Activated naive CD4-positive, alpha-beta T cell (primary cell): ENCODE data around the gene AMN.

Experiments
- DNase-seq, 4 experiments: peaks; one replicate each; lab custom pipeline; 2025; lab: John Stamatoyannopoulos, UW

AMN gene

DNA sequence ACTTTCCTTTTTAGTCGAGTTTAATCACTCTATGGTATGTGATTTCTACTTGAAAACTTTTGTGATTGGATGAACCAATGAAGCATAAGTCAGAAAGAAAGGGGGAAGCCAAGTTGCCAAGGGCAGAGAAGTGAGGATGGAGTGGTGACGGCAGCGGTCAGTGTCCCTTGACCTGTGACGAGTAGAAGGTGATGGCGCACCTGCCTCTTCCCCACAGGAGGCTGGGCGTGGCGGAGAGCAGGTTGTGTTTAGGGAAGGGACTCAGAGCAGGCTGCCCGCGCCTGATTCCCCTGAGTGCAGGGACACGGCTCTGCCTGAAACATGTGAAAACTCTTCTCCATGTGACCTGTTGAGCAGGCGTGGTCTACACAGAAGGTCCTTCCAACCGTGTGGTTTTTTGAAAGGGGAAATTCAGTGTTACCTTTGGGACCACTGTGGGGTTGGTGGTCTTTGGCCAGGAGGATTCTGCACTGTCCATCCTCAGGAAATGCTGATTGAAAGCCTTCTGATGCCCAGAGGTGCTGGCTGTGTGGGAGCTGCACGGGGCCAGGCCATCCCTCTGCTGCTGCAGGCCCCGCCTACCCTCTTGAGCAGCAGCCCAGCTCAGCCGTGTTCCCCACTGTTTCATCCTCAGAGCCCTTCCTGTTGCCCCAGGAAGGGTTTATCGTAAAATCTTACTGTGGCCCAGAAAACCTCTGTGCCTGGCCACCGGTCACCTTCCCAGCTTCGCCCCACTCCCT lies 23.5 kb upstream of the AMN start:
- DNase-seq: no peak

DNA sequence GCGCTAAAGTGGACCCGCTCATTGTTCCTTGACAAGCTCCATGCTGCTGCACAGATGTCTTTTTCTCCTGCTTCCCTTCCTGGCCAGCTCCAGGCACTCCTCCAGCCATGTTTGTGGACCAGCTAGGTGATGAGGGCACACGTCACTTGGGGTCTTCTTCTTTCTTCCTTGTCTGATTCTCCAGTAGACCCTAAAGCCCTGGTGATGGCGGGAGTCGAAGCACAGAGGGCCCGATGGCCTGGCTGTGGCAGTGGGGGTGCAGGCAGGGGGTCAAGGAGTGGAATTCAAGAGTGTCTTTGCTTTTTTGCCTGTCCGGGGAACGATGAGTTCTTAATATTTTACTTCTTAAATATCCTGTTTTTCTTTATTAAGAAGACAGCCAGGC lies 23.0 kb upstream of the AMN start:
- no peak for DNase-seq

DNA sequence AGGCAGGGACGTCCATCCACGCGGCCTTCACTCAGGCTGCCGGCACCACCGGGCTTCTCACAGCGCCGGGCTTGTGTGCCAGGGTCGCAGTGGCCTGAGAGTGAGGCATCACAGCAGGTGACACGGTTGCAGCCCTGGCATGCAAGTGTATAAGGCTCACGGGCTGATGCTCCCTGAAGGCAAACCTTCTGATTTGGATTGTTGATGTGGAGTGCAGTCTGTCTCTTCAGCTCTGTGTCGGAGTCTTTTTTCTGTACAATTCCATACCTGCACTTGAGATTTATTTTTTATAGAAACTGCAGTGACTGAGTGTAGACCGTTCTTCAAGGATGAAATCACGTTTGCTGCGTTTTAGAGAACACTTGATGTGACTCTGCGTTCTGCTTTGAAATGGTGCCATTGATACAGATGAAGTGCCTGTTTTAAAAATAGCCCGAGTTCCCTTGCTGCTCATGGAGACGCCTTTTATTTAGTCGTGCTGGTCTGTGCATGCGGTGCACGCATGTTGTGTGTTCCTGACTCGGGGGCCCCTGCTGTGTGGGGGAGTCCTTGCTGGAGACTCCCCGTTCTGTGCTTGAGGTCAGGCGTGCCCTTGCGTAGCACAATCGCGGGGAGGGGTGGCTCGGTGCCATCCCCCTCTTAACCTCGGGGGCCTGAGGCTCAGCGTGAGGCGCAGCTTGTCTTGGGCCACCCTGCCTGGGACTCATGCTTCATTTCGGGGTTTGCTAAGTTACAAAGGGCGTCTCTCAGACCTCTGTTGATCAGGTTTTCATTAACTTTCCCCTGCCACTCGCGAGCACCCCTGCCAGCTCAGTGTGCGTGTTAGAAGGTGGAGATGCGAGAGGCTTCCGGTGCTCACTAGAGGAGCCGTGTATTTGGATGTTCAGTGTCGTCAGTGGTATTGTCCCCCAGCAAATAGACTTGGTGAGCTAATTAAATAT lies 21.6 kb upstream of the AMN start:
- DNase-seq: no peak

DNA sequence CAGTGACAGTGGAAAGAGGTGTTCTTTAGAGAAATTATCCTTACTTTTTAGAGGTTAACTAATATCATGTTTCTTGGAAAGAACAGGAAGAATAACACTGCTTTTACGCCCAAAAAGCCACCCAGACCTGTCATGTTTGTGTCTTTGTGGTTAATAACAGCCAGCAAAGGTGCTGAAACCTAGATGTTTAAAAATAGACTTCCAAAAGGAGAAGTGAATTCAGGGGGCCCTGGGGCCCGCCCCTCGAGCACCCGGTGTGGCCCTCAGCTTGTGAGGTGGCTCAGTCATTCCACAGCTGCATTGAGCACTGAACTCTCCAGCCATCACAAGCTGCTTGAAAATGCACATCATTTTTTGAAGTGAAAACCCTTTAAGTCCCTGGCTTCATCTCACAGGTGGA lies 20.8 kb upstream of the AMN start:
- no peak for DNase-seq

DNA sequence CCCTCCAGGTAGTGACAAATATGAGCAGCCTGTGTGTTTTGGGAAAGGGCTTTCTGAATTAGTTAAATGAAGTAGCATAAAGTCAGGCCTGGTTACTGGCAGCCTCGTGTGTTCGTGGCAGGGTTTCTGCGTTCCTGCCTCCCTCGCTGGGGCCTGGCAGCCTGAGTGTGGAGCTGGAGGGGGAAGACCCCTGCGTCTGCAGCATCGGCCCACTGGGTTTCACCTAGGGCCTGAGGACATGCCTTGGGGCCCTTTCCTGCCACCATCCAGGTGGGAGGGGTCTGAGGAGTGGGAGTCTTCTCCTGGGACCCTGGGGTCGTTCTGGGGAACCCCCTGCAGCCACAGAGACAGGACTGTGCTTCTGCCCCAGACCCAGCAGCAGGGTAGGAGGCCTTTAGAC lies 20.4 kb upstream of the AMN start:
- DNase-seq: no peak

DNA sequence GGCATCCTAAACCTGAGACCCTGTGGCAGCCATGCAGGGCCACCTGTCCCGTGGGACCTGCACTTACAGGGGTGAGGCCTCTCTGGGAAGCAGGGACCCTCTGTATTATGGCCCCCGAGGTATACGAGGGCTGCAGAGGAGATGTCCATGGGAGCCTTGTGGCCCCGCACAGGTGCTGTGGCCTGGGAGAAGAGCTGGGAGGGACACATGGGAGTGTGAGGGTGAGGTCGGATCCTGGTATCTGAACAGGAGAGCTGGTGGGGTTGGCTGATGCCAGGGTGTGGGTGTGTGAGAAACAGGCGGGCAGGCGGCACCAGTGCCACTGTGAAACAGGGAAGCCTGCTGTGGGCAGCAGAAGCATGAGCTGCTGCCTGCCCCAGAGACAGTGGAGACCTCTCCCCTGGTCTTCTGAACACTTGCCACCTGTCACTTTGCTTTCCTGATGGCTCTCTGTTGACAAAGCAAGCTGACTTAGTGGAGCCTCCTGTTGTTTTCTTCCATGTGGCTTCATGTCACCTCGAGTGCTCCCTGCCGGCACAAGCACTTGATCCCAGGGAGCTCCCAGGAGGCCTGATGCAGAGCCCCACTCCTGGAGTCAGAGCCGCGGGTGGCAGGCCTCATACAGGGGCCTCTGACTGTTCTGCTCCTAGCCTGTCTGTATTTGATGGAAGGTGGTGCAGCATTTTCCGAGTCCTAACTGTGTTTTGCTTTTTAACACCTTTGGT lies 19.8 kb upstream of the AMN start:
- no peak for DNase-seq

DNA sequence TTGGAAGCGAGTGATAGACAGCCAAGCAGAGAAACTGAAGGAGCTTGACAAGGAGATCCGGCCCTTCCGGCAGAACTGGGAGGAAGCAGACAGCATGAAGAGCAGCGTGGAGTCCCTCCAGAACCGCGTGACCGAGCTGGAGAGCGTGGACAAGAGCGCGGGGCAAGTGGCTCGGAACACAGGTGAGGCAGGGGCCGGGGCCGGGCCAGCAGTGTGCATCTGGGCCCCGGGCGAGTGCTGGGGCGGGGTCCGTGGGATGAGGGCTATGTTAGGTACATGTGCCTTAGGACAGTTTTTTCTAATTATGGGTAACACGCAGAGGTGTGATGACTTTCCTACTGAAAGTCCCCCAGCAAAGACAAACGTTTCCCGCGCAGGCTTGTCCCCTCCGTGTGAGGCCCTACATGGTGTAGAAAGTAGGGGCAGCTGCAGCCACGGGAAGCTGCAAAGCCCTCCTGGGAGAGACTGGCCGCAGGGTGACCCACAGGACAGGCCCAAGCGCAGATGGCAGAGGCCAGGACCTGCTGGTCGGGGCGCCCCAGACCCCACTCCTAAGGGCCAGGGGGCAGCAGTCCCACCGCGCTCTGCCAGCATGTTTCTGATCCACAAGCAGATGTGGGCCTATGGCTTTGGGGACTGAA lies 19.1 kb upstream of the AMN start:
- DNase-seq: no peak

DNA sequence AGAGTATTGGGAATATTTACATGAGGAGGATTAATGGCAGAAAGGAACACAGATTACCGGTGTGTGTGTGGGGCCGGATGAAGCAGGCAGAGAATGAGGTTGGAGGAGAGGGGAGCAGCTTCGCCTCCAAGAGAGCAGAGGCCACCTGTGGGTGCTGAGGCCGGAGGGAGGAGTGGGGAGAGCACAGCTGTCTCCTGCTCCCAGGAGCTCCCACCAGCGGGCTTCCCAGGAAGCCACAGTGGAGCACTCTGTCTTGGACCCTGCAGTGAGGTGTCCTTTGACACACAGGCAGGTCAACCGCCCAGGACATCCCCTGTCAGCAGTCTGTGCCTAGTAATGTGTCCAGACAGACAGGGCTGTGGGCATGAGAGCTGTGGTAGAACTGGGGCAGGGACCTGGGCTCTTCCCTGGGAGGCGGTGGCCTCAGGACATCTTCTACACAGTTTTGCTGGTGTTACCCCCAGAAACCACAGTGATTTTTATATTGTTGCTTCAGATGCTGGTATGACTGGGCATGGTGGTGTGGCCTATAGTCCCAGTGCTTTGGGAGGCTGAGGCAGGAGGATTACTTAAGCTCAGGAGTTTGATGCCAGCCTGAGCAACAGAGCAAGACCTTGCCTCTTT lies 18.5 kb upstream of the AMN start:
- DNase-seq: no peak

DNA sequence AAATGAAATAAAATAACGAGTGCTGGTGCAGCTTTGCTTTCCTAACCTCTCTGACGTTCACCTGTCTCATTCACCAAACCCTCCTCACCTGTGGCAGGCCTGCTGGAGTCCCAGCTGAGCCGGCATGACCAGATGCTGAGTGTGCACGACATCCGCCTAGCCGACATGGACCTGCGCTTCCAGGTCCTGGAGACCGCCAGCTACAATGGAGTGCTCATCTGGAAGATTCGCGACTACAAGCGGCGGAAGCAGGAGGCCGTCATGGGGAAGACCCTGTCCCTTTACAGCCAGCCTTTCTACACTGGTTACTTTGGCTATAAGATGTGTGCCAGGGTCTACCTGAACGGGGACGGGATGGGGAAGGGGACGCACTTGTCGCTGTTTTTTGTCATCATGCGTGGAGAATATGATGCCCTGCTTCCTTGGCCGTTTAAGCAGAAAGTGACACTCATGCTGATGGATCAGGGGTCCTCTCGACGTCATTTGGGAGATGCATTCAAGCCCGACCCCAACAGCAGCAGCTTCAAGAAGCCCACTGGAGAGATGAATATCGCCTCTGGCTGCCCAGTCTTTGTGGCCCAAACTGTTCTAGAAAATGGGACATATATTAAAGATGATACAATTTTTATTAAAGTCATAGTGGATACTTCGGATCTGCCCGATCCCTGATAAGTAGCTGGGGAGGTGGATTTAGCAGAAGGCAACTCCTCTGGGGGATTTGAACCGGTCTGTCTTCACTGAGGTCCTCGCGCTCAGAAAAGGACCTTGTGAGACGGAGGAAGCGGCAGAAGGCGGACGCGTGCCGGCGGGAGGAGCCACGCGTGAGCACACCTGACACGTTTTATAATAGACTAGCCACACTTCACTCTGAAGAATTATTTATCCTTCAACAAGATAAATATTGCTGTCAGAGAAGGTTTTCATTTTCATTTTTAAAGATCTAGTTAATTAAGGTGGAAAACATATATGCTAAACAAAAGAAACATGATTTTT lies 17.1 kb upstream of the AMN start:
- no peak for DNase-seq

DNA sequence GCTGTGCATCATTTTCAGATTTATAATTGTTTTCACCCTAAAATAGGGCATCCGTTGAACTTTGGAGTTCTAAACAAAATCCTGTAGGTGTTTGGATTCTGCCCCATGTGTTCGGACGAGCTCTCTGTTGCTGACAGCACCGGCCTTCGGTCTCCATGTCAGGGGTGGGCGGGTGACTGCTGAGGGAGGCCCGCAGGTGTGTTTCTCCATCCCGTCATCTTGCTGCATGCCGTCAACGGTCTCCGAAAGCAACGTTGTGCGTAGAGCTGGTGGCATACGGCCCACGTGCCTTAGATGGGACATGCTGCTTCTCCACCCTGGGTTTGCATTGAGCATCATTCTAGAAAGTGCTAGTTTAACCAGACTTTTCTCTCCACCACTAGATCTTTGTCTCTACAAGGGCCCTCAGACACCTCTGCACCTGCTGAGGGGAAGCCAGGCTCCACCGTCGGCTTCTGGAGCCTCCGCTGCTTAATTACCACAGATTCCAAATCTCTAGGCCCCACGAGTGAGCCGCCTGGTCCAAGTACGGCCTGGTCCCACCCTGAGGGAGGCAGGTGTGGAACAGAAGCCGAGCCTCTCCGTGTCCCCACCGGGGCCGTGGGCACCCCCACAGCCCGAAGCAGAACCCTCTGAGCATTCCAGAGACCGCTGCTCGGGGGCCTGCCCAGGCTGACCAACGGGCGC lies 15.7 kb upstream of the AMN start:
- no peak for DNase-seq

DNA sequence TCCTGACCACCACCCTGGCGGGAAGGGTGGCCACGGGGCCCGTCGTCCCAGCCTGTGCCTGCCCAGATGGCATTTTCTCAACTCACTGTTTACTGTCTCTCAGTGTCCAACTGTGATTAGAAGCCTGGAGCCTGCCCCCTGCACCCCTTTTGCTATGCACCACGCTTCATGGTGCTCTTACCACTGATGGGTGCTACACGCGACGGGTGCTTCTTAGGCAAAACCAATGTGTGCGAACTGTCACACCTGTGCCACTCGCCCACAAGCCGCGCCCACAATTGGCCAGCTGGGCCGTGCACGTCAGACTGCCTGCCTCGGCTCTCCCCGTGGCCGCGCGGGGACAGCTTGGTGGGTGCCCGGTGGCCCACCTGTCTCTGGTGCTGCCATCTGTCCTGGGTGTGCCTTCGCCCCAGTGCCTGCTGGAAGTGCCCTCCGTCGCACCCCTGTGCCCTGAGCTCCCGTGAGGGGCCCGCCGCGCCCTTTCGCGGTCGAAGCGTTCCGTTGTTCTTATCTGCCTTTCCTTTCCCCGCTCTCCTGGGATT lies 15.1 kb upstream of the AMN start:
- DNase-seq: no peak

DNA sequence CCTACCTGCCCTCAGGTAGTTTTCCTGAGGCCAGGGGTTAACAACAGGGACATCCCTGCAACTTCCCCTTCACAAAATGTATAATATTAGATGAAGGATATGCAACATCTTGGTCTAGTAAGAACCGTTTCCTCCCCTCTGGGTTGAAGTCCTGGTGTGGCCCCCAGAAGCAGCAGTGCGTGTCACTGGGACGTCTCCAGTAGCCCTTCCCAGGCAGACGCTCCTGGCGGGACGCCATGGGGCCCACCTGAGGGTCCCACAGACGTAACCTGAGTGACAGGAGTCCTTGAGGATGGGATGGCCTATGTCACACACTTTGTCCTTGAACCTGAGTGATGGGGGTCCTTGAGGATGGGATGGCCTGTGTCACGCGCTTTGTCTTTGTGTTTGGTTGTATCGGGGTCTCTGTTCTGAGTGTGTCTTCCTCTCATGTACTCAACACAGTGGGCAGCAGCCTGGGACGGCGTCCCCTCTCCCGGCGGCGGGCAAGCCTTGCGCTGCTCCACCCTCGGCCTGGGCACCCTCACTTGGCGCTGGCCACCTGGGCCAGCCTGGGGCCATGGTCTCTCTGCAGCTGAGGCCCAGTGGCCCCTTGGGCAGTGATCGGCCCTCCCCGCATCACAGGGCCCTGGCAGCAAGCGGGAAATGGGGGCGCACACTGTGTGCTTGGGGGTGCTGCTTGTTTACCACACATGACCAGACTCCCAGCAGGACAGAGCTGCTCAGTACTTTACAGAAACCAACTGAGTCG lies 14.3 kb upstream of the AMN start:
- DNase-seq: no peak

DNA sequence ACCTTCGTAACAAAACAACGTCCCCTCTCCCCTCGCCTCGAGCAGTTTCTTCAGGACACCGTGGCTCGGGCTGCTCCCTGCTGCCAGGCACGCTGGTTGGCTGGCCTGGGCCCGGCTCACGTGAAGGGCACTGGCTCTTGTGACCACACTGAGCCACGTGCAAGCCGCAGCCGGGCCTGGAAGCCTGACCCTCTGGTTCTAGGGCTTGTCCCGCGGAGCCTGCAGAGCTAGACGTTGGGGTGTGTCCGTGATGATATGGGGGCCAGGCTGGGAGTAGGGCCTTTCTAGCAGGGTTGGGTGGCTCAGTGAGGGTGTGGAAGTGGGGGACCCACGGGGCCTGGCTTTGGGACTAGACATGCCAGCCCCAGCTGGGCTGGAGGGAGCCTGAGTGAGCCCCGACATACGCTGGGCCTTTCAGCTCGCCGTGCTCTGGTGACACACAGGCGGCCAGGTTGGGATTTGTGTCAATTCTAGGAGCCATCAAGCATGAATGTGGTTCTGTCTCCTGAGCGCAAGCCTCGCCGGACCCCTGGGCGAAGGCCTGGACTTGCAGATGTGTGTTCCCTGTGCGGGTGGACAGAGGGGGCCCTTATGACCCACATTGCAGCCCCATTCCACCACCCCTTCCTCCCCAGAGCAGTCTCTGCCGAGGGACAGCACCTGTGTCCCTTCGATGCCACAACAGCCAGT lies 13.6 kb upstream of the AMN start:
- DNase-seq: no peak

DNA sequence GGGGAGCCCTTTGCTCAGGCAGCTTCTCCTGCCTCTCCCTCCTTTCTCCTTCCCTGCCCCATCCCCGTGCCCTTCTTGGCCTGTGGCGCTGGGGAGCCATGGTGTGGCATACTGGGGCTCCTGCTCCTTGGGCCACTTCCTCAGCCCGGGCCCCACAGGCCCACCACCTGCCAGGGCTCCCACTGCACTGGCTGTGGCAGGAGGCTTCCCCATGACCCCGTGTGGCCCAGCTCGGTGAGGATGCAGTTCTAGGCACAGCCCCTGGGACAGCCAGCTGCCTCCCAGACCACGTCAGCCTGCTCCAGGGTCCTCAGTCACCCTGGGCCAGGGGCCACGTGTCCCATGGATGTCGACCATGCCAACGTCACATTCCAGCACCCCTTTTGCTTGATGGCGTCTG lies 13.0 kb upstream of the AMN start:
- no peak for DNase-seq

DNA sequence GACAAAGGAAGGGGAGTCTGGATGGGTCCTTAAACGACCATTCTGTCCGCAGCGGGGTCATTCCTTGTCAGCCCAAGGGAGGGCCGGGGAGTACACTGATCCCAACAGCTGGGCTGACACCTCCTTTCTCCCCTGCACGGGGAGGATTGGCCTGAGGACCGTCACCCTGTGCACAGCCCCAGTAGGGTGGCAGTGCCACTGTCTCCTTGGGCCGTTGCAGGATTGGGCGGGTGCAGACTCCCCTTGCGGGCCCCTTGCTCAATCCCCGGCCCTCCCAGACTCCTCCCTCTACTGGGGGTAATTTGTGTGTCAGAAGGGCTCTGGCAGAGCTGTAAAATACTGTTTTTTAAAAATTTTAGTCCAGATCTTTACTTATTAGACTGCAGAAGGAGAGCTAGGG lies 12.6 kb upstream of the AMN start:
- no peak for DNase-seq

DNA sequence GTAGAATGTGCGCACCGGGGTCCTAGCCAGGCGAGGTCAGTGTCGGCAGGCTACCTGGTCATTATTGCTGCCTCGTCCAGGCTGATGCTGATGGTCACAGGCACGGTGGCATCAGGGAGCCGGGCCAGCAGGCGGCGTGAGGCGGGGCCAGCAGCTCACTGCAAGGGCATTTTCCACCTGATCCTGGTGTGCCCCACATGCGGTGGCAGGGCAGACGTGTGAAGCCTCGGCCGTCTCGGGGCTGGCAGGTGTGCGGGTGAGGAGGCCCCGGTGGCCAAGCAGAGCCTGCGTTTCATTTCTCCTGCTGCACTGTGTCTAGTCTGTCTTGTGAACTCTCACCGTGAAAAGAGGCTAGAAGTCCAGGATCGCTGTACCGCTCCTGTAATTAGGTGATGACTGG lies 12.0 kb upstream of the AMN start:
- no peak for DNase-seq

DNA sequence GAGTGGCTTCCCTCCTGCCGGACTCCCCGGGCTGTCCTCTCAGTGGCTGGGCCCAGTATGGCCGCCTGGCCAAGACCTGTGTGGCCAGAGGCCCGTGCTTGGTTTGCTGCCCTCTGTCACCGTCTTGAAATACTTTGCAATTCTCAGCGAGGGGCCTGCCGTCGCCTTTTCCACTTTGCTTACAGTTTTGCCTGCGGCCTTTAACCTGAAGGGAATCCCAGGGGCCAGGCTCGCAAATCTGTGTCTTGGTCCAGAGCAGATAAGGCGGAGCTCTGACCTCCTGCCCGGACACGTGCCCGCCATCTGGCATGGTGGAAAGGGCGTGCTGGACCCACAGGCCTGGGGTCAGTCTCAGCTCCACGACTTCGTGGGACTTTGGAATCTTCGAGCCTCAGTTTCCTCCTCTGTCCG lies 10.9 kb upstream of the AMN start:
- DNase-seq: no peak
